Right lobe of liver (tissue), 4 donors: Measurements from ENCODE around the gene STAMBPL1.

Experiments
- POLR2A ChIP-seq: fragments of 450-650 bp; IDR thresholded peaks from one replicate; pipeline ENCODE4 v1.6.1; 2017; ENCODE audit warnings: antibody characterized with exemption, mild to moderate bottlenecking
- TF ChIP-seq, protein P1 (sequence below), 4 donors: fragments of 200-600 bp in 3 of 4; fragments of 450-650 bp in 1 of 4; IDR thresholded peaks; one replicate each; pipeline versions ENCODE4 v1.5.1 to v1.8.0; 2016 to 2022; ENCODE audit warnings: antibody characterized with exemption in 4 of 4, mild to moderate bottlenecking in 2 of 4
- donor health status: DM: no; HTN: no; CAD: no.
- donor health status: DM: no; HTN: no; CAD: no.
- donor health status: DM: no; HTN: yes; CAD: no.

- TF ChIP-seq POLR2A = no peak
- TF ChIP-seq, protein P1, sequence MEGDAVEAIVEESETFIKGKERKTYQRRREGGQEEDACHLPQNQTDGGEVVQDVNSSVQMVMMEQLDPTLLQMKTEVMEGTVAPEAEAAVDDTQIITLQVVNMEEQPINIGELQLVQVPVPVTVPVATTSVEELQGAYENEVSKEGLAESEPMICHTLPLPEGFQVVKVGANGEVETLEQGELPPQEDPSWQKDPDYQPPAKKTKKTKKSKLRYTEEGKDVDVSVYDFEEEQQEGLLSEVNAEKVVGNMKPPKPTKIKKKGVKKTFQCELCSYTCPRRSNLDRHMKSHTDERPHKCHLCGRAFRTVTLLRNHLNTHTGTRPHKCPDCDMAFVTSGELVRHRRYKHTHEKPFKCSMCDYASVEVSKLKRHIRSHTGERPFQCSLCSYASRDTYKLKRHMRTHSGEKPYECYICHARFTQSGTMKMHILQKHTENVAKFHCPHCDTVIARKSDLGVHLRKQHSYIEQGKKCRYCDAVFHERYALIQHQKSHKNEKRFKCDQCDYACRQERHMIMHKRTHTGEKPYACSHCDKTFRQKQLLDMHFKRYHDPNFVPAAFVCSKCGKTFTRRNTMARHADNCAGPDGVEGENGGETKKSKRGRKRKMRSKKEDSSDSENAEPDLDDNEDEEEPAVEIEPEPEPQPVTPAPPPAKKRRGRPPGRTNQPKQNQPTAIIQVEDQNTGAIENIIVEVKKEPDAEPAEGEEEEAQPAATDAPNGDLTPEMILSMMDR (IDR thresholded peaks at IDR 0.05) = no peak
Observed at GRCh38 chr10:88896372-88896993, 16.4 kb downstream of the STAMBPL1 start.
